Gastroesophageal sphincter (tissue), 3 donors: ENCODE measurements around the gene SLC12A8.

Experiments used
- CTCF ChIP-seq, 4 experiments: fragments of 200-600 bp in 2 of 4; fragments of 450-650 bp in 2 of 4; sonication (generic) in 1 of 4; IDR thresholded peaks; one replicate each; pipeline ENCODE4 v1.5.1; 2017 to 2019; ENCODE audit warnings: antibody characterized with exemption in 4 of 4, mild to moderate bottlenecking in 2 of 4, moderate library complexity in 2 of 4
- EP300 ChIP-seq: sonication (generic); formaldehyde crosslinking; IDR thresholded peaks from one replicate; pipeline ENCODE4 v1.6.1; 2017; ENCODE audit warnings: antibody characterized with exemption, mild to moderate bottlenecking
- POLR2A ChIP-seq, 2 donors: fragments of 450-650 bp; IDR thresholded peaks; one replicate each; pipeline ENCODE4 v1.6.1; 2017; ENCODE audit warnings: antibody characterized with exemption in 2 of 2, mild to moderate bottlenecking in 2 of 2, moderate library complexity in 1 of 2
- POLR2AphosphoS5 ChIP-seq: sonication (generic); formaldehyde crosslinking; IDR thresholded peaks from one replicate; pipeline ENCODE4 v1.6.1; 2017; ENCODE audit warnings: antibody characterized with exemption

DNA sequence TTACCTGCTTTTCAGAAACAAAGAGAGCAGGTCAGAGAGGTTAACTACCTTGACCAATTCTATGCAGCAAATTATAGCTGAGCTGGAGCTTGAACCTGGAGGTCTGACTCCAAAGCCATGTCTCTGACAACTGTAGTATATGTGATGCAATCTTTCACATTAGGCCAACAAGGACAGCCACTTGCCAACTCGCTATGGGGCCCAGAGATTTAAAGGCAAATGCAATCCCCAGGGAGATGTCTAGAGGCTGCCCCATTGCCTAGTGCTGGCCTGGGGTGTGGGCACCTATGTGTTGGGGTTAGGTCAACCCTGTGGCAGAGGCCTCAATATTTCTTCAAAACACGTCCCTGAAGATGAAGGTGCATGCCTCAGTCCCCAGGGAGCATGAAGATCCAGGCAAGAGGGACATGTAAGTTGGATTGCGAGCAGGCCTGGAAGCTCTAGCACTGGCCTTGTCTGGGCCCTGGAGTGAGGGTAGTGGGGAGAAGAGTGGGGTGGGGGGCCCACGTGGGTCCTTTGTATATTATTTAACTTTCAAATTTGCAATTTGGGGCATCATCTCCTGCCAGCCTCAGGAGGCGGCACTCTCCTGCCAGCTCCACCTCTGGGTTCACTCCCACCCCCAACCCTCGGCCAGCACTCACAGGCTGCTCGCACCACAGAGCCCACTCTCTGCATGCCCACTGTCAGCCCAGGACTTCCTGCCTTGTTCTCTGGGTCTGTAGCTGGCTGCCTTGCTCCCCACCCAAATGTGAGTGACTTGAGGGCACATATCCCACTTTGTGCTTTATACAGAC lies 64.3 kb downstream of the SLC12A8 start:
- TF ChIP-seq POLR2AphosphoS5 (no peak), CTCF (IDR thresholded peaks at IDR 0.05) (no peak), POLR2A (IDR thresholded peaks at IDR 0.05) (no peak), EP300 (no peak)
